Measurements from ENCODE around the gene WDR33.

WDR33 gene

GRCh38 chr2:127810619-127811396 is at the start of gene WDR33 (continued):
- TF ChIP-seq ZNF560 (tag by site-specific recombination; IDR thresholded peaks at IDR 0.05; ENCODE audit: borderline replicate concordance) (no peak), GLIS2 (tag by site-specific recombination; IDR thresholded peaks at IDR 0.05) (0 out of 2 replicates have a peak, but pooled peaks have one; percentile 18), ZNF350 (tag by site-specific recombination; IDR thresholded peaks at IDR 0.05) (no peak), ZNF571 (tag by site-specific recombination; IDR thresholded peaks at IDR 0.05) (no peak), ZNF707 (tag by site-specific recombination; IDR thresholded peaks at IDR 0.05) (no peak), GLI4 (tag by site-specific recombination; IDR thresholded peaks at IDR 0.05) (no peak), ZNF654 (tag by site-specific recombination; IDR thresholded peaks at IDR 0.05; ENCODE audit: low read depth) (peak; percentile 10; the same call in 1 of the 2 replicates), ZNF548 (tag by site-specific recombination; IDR thresholded peaks at IDR 0.05) (no peak), GFI1B (tag by site-specific recombination; IDR thresholded peaks at IDR 0.05) (no peak), ZNF112 (tag by site-specific recombination; IDR thresholded peaks at IDR 0.05) (no peak), ZNF19 (tag by site-specific recombination; IDR thresholded peaks at IDR 0.05; ENCODE audit: low read depth) (no peak), ZNF645 (tag by site-specific recombination; IDR thresholded peaks at IDR 0.05) (no peak), KLF10 (tag by site-specific recombination; IDR thresholded peaks at IDR 0.05) (no peak), ZNF776 (tag by site-specific recombination; IDR thresholded peaks at IDR 0.05; ENCODE audit: borderline replicate concordance) (no peak), SCRT1 (tag by site-specific recombination; IDR thresholded peaks at IDR 0.05; ENCODE audit: borderline replicate concordance) (no peak), ZFP41 (tag by site-specific recombination; IDR thresholded peaks at IDR 0.05; ENCODE audit: borderline replicate concordance) (no peak), HOXA7 (CRISPR knock-in tag; IDR thresholded peaks at IDR 0.05; ENCODE audit: borderline replicate concordance) (no peak), ZNF423 (tag by site-specific recombination; IDR thresholded peaks at IDR 0.05) (no peak), ZNF513 (tag by site-specific recombination; IDR thresholded peaks at IDR 0.05) (no peak), YY2 (tag by site-specific recombination; IDR thresholded peaks at IDR 0.05) (peak; percentile 94), INSM2 (tag by site-specific recombination; IDR thresholded peaks at IDR 0.05) (no peak)
- TF ChIP-seq, protein P1, sequence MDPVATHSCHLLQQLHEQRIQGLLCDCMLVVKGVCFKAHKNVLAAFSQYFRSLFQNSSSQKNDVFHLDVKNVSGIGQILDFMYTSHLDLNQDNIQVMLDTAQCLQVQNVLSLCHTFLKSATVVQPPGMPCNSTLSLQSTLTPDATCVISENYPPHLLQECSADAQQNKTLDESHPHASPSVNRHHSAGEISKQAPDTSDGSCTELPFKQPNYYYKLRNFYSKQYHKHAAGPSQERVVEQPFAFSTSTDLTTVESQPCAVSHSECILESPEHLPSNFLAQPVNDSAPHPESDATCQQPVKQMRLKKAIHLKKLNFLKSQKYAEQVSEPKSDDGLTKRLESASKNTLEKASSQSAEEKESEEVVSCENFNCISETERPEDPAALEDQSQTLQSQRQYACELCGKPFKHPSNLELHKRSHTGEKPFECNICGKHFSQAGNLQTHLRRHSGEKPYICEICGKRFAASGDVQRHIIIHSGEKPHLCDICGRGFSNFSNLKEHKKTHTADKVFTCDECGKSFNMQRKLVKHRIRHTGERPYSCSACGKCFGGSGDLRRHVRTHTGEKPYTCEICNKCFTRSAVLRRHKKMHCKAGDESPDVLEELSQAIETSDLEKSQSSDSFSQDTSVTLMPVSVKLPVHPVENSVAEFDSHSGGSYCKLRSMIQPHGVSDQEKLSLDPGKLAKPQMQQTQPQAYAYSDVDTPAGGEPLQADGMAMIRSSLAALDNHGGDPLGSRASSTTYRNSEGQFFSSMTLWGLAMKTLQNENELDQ (tag by site-specific recombination; IDR thresholded peaks at IDR 0.05; ENCODE audit: low read depth): no peak
- TF ChIP-seq, protein P2, sequence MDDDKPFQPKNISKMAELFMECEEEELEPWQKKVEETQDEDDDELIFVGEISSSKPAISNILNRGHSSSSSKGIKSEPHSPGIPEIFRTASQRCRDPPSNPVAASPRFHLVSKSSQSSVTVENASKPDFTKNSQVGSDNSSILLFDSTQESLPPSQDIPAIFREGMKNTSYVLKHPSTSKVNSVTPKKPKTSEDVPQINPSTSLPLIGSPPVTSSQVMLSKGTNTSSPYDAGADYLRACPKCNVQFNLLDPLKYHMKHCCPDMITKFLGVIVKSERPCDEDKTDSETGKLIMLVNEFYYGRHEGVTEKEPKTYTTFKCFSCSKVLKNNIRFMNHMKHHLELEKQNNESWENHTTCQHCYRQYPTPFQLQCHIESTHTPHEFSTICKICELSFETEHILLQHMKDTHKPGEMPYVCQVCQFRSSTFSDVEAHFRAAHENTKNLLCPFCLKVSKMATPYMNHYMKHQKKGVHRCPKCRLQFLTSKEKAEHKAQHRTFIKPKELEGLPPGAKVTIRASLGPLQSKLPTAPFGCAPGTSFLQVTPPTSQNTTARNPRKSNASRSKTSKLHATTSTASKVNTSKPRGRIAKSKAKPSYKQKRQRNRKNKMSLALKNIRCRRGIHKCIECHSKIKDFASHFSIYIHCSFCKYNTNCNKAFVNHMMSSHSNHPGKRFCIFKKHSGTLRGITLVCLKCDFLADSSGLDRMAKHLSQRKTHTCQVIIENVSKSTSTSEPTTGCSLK (tag by site-specific recombination; IDR thresholded peaks at IDR 0.05): no peak
- TF ChIP-seq, protein P3, sequence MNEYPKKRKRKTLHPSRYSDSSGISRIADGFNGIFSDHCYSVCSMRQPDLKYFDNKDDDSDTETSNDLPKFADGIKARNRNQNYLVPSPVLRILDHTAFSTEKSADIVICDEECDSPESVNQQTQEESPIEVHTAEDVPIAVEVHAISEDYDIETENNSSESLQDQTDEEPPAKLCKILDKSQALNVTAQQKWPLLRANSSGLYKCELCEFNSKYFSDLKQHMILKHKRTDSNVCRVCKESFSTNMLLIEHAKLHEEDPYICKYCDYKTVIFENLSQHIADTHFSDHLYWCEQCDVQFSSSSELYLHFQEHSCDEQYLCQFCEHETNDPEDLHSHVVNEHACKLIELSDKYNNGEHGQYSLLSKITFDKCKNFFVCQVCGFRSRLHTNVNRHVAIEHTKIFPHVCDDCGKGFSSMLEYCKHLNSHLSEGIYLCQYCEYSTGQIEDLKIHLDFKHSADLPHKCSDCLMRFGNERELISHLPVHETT (tag by site-specific recombination; IDR thresholded peaks at IDR 0.05): no peak
- TF ChIP-seq, protein P4, sequence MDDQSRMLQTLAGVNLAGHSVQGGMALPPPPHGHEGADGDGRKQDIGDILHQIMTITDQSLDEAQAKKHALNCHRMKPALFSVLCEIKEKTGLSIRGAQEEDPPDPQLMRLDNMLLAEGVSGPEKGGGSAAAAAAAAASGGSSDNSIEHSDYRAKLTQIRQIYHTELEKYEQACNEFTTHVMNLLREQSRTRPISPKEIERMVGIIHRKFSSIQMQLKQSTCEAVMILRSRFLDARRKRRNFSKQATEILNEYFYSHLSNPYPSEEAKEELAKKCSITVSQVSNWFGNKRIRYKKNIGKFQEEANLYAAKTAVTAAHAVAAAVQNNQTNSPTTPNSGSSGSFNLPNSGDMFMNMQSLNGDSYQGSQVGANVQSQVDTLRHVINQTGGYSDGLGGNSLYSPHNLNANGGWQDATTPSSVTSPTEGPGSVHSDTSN (CRISPR knock-in tag; IDR thresholded peaks at IDR 0.05): 0 out of 2 replicates have a peak, but pooled peaks have one; percentile 68
- TF ChIP-seq, protein P5, sequence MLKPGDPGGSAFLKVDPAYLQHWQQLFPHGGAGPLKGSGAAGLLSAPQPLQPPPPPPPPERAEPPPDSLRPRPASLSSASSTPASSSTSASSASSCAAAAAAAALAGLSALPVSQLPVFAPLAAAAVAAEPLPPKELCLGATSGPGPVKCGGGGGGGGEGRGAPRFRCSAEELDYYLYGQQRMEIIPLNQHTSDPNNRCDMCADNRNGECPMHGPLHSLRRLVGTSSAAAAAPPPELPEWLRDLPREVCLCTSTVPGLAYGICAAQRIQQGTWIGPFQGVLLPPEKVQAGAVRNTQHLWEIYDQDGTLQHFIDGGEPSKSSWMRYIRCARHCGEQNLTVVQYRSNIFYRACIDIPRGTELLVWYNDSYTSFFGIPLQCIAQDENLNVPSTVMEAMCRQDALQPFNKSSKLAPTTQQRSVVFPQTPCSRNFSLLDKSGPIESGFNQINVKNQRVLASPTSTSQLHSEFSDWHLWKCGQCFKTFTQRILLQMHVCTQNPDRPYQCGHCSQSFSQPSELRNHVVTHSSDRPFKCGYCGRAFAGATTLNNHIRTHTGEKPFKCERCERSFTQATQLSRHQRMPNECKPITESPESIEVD (tag by site-specific recombination; IDR thresholded peaks at IDR 0.05): no peak

Measured in HEK293 (cell line).